DMS153 treated with DMSO at 0.1 percent for 48 hours (cell line): ENCODE results near the gene OLIG3.

Source experiments
- DNase-seq: peaks from one replicate; lab custom pipeline; 2025; ENCODE audit not compliant: unreplicated experiment; lab: John Stamatoyannopoulos, UW

The OLIG3 gene

DNA sequence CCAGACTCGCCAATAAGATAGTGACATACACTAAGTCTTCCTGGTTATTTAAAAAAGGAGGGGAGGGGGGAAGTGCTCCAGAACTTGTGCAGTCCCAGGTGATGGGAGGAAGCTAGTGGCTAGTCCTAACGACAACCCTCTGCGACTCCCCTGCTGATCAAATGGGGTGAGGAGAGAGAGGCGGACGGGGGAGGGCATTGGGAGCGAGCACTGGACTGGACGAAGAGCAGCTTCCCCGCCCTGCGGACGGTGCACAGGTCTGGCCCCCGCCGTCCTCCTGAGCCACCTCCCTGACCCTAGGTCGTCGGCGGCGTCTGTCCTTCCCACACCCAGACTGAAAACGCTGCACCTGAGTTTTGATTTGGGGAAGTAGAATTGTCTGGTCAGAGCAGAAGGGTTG is 2.2 kb upstream of the OLIG3 start:
- DNase-seq = no peak

- DNase-seq = no peak
Measured at GRCh38 chr6:137495703-137496336, 1.6 kb upstream of the OLIG3 start.

DNA sequence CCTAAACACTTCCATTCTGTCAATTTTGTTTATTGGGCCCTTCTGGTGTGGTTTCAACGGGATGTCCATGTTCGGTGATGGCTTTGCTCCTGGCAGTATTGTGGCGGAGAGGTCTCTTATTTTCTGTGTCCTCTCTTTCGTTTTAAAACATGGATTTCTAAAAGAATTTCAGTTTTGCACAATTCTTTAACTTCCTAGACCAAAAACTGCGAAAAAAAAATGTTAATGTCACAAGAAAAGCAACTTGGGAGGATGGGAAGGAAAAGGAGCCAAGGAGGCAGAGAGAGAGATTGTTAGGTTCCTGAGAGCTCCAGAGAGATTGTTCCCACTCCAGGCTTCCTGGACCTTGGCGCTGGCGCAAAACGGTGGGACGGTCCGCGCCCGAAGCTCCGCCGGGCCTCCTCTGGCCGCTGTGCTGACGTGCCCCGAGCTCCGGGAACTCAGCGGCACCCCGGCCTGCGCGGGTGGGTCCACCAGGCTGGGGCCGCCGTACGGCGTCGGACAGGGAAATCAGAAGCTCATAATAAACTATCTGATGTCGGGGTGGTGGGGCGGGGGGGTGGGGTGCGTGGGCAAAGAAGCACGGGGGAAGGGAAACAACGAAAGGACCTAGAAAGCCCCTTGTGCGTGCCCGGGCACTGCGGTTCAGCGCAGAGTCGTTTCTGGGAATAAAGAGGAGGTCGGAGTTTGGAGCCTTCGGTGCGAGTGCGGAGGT is 951 bp upstream of the OLIG3 start:
- DNase-seq = no peak

GRCh38 chr6:137493218-137494038 is 766 bp downstream of the OLIG3 start:
- no peak for DNase-seq

- DNase-seq = no peak
Measured at GRCh38 chr6:137492289-137493217, 1.6 kb downstream of the OLIG3 start.

DNA sequence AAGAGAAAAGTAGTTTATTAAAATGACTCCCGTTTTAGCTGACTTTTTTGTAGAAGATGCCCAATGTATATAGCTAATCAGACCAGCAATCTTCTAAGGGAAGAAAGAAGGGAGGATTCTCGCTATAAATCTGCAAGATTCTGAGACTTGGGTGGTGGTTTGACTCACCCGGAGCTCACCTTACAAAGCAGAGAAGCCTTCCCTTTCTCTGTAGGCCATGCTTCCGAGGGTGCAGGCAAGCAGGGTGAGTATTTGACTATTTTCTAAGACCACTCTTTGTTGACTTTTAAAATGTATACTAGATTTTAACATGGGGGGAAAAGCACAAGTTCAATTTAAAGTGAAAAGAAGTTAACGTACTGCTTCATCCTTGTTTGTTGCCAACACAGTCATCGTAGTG is 2.7 kb downstream of the OLIG3 start:
- no peak for DNase-seq

GRCh38 chr6:137490961-137491360 is 3.2 kb downstream of the OLIG3 start:
- no peak for DNase-seq

DNA sequence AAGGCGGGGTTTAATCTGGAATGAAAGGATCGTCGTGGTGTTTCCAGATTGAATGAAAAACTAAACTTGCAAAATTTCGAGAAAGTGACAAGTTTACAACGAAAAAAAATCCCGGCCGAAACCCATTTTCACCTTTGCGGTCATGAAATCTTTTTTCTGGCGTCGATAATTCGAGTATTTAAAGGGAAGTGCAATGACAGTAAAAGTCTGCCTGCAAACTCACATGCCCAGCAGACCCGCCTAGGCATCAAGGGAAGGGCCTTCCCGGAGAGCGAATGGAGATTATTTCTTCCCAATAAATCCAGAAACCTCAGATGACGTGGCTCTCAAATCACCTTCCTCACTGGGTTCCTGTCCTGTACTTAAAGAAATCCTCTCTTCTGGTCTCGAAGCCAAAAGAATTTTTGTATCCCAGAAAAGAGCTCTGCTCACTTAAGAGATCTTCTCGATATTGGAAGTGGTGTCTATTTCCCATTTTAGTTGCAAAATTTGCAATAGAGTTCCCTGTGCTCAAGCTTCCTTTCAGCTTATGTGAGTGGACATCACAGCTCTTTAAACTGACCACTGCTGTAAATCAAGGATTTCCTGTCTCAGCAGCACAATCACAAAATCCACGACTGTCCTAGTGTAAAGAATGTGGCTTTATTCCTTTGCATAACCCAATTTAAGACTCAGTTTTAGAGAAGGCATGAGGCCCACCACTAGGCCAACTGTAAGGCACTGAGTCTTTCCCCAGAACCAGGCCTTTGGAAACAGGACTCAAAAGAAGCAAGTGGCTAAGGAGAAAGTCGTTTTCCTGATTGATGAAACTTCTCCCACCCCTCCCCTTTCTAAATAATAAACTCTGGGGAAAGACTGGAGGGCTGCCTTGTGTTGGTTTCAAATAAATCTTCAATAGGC is 3.9 kb downstream of the OLIG3 start:
- DNase-seq = no peak

GRCh38 chr6:137489046-137490005 is 4.9 kb downstream of the OLIG3 start:
- DNase-seq = no peak

- no peak for DNase-seq
Measured at GRCh38 chr6:137488150-137489045, 5.8 kb downstream of the OLIG3 start.

DNA sequence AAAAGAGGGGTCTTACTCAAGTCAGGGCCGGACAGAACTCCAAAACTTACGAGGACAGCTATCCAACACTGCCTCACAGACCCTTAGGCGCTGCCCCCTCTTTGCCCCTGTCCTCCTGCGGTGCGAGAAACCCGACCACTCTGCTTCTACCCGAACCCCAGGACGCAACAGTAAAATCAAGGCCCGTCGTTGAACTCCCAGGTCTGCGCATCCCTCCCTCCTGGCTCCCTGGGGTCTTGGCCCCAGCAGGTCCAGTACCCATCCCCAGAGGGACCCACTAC is 6.4 kb downstream of the OLIG3 start:
- DNase-seq = no peak

DNA sequence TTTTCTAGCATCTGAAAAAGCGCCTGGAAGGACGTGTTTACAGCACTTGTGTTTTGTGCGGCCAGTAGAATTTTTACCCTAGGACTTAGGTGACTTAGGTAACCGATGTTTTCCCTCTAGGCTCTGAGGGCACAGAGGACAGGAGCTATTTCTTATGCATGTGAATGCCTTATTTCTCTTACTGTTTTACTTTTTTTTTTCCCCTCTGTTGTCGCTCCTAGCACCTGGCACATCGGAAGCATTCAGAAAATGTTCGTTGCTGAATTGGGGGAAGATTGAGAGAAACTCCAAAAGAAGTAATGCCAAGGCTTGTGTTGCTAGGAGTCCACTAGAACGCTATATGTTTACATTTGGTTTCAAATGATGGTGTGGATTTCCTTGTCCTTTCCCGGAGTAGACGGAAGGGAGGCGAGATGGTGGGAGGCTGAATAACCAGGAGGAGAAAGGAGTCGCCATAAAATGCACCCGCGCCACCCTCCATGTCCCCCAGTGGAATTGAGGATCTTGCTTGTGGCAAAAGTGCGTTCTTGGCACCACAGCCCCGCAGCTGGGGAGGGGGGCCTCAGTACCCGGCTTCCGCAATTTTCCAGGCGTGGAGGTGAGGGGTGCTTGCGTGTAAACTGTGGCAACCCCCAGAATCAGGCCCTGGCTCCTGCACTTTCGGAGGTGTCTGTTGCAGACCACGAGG is 6.9 kb downstream of the OLIG3 start:
- DNase-seq = no peak

DNA sequence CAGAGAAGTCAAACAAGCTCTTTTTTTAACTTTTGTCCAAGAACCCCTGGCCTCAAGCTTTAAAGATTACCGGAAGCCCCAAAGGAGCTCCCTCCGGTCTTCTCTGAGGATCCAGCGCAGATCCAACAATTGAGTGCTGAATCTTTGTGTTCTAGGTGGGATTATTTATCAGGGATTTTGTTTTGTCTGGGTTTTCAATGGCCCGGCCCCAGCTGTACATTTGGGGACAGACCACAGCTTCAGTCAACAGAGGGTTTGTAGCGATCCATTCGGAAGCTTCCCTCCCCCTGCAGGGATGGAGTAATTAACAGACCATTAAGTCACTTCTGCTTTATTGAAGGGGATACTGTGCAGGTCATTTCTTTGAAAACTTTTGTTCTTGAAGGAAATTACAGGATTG is 7.8 kb downstream of the OLIG3 start:
- DNase-seq = no peak

DNA sequence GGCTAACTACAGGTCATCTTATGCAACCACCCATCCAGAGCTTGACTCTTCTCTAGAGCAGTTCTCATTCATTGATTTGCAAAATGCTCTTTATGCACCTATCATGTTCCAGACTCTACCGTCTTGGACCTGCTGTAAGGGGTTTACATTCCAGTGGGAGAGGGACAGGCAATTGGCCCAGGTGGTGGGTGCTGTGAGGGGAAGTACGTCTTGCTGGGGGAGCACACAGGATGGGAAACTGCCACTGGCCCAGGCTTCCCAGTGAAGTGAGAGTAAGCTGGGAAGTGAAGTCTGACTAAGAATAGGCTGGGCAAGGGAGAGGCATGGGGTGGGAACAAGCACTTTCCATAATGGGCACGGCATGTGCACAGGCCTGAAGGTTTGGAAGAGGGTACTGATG is 13.8 kb downstream of the OLIG3 start:
- no peak for DNase-seq

- DNase-seq = no peak
Measured at GRCh38 chr6:137475103-137475502, 19.1 kb downstream of the OLIG3 start.

DNA sequence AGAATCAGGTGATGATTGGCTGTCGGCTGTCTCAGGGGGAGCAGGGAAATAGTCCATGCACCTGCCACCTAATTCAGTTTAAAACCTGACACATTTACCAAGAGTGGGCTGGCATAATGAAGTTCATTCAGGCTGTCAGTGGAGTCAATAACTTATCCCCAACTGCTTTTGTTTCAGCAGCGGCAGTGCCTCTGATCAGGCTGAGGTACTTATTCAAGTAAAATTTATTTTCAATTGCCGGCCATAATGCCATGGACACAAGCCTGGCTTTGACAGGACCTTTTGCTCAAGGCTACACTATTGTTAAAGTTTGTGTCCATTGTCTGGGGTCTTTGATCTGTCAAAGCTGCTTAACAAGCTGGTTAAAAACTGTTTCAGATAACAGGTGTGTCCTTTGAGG is 20.6 kb downstream of the OLIG3 start:
- DNase-seq = no peak

DNA sequence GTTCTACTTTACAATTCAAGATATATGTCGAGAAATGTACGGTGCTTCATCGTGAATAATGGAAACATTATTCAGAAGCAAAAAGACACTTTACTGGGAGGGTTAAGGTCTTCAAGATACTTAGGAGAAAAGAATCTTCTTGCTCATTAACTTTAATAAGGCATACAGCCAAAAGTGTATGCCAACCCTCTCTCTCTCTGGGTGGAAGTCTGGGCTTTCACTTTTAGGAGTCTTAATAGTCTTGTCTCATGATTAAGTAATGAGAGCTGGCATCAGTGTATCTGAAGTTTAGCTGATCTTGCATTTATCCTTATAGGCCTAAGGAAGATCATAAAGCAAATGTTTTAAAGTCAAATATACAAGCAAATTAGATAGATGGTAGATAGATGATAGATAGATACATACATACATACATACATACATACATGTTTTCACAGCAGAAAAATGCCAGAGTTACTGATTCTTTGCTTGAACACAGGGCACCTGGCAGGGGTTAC is 21.5 kb downstream of the OLIG3 start:
- DNase-seq = no peak
